GM21423 (cell line): ENCODE results near the gene RABL2A.
"Not testable (repeated sequence)": the region's sequence is repeated elsewhere in the genome, so short reads cannot be mapped to it uniquely, and the experiment has no call there.

Experiments used
- ATAC-seq: cut with Tn5 transposase; IDR thresholded peaks from one replicate; pipeline ENCODE4 v1.9.1; 2021; ENCODE audit warnings: mild to moderate bottlenecking, moderate library complexity; ENCODE audit not compliant: unreplicated experiment

RABL2A gene

DNA sequence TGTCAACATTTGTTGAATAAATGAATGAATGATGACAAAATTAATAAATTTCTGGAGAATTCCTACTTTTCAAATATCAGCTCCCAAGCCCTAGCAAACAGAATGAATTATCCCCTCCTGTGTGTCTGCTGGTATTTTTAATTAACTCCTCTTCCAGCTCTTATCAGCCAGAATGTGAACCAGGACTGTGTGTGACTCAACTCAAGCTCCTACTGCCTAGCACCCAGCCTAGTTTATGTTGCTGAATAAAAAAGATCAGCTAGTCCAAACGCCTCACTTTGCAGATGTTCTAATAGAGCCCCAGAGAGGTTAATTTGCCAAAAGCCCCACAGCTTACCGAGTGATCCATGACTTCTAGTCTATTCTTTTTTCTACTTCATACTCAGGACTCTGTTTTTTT, 50.3 kb downstream of the RABL2A start:
- no peak for ATAC-seq

DNA sequence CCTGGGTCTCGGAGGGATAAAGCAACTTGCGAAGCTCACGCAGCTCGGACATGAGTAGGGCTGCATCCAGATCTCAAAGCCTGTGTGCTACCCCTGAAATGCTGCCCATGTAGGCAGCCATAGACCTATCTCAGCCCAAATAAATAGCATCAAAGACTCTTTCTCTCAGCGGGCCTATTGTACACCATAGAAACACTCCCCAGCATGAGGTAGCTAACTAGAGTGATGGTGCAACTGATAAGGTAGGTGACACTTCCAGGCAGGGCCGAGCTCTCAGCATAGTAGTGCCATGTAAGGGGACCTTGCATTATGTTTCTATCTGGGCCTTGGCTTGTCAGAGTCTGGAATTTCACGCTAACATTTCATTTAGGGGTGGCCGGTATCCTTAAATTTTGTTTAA, 52.4 kb downstream of the RABL2A start:
- ATAC-seq, result no peak

DNA sequence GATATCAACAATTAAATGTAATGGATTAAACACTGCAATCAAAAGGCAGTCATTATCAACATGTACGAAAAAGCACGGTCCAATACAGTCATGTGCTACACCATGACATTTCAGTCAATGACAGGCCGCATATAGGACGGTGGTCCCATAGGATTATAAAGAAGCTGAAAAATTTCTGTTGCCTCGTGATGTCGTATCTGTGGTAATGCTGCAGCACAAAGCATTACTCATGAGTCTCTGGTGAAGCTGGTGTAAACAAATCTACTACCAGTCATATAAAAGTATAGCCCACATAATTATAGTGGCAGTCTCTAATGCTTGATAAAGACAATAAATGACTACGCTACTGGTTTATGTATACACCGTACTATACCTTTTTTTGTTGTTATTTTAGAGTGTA, 58.4 kb downstream of the RABL2A start:
- ATAC-seq, result no peak

DNA sequence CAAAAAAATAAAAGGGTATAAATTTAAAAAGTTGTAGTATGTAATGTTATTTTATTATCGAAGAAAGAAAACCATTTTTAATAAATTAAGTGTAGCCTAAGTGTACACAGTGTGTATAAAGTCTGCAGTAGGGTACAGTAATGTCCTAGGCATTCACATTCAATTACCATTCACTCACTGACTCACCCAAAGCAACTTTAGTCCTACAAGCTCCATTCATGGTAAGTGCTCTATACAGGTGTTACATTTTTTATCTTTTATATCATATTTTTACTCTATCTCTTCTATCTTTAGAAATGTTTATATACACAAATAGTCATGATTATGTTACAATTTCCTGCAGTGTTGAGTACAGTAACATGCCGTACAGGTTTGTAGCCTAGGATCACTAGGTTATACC, 59.5 kb downstream of the RABL2A start:
- ATAC-seq, result no peak

DNA sequence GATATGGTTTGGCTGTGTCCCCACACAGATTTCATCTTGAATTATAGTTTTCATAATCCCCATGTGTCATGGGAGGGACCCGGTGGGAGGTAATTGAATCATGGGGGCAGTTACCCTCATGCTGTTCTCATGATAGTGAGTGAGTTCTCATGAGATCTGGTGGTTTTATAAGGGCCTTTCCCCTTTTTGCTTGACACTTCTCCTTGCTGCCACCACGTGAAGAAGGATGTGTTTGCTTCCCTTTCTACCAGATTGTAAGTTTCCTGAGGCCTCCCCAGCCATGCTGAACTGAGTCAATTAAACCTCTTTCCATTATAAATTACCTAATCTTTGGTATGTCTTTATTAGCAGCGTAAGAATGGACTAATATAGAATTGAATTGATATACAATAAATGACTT, 63.8 kb downstream of the RABL2A start:
- not testable (repeated sequence) for ATAC-seq
